ENCODE results near the gene CTNNA3.

DNA sequence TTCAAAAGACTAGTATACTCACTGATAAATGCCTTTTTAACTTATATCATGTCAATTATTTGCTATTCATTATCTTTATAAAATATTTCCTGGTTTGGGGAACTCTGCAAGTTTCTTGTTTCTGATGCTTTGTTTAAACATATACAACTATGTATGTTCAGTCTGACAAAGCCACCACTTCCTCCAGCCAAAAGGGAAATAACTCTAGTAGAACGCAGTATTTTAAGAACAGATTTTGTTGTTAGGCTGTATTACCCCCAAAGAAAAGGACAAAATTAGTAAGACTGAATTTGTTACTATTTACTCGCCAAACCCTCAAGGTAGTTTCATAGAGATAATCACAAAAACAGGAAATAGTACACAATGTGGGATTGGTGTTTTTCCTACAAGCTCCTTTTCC lies 691.3 kb downstream of the CTNNA3 start:
- TF ChIP-seq, protein P1, sequence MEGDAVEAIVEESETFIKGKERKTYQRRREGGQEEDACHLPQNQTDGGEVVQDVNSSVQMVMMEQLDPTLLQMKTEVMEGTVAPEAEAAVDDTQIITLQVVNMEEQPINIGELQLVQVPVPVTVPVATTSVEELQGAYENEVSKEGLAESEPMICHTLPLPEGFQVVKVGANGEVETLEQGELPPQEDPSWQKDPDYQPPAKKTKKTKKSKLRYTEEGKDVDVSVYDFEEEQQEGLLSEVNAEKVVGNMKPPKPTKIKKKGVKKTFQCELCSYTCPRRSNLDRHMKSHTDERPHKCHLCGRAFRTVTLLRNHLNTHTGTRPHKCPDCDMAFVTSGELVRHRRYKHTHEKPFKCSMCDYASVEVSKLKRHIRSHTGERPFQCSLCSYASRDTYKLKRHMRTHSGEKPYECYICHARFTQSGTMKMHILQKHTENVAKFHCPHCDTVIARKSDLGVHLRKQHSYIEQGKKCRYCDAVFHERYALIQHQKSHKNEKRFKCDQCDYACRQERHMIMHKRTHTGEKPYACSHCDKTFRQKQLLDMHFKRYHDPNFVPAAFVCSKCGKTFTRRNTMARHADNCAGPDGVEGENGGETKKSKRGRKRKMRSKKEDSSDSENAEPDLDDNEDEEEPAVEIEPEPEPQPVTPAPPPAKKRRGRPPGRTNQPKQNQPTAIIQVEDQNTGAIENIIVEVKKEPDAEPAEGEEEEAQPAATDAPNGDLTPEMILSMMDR (IDR thresholded peaks at IDR 0.05), result no peak
- no peak for TF ChIP-seq POLR2A (IDR thresholded peaks at IDR 0.05)
- no peak for TF ChIP-seq EP300 (IDR thresholded peaks at IDR 0.05)
